Measurements from ENCODE around the gene CD247.

DNA sequence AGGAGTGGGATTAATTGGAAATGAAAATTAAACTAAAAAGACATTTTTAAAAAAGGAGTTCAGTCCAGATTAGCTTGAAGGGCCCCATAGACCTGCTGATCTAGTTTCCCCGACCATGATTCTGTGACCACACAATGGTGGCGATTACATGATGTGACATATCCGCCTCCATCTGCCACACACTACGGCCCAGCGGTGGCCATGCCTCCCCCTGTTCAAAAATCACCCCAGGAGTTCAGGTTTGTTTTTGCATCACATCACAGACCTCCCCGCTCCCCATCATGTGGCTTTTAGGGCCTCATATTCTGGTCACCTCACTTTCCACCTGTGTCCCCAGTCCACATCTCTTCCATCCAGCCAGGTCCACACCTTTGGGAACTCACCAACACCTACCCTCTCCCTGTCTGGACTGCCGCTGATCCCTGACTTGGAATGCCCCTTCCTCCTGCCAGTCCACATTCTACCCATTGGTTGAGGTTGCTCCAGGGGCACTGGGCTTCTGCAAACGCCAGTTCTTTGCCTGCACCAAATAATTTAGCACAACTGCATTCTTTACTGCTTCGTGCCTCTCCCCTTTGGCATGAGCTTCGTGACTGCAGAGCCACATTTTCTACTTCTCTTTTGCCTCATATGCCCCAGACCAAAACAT is 38.9 kb downstream of the CD247 start:
- TF ChIP-seq, protein P1, sequence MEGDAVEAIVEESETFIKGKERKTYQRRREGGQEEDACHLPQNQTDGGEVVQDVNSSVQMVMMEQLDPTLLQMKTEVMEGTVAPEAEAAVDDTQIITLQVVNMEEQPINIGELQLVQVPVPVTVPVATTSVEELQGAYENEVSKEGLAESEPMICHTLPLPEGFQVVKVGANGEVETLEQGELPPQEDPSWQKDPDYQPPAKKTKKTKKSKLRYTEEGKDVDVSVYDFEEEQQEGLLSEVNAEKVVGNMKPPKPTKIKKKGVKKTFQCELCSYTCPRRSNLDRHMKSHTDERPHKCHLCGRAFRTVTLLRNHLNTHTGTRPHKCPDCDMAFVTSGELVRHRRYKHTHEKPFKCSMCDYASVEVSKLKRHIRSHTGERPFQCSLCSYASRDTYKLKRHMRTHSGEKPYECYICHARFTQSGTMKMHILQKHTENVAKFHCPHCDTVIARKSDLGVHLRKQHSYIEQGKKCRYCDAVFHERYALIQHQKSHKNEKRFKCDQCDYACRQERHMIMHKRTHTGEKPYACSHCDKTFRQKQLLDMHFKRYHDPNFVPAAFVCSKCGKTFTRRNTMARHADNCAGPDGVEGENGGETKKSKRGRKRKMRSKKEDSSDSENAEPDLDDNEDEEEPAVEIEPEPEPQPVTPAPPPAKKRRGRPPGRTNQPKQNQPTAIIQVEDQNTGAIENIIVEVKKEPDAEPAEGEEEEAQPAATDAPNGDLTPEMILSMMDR (IDR thresholded peaks at IDR 0.05): no peak
- no peak for TF ChIP-seq POLR2A (IDR thresholded peaks at IDR 0.05)

All from testis (tissue), 2 donors.